Osteocyte (in vitro differentiated cells): ENCODE data around the gene GSC2. TPM values are rescaled to one million over a fixed set of nuclear protein-coding genes. Genes with fewer than 3 reads are reported as not detected.

Experiments used
- DNase-seq: peaks from one replicate; pipeline ENCODE4 v3.0.0; 2021; ENCODE audit warnings: mixed read lengths; ENCODE audit not compliant: unreplicated experiment; ENCODE audit errors: extremely low spot score
- H3K27ac Mint-ChIP-seq: one replicate; pipeline ENCODE4 v1.8.0; 2021; ENCODE audit warnings: mild to moderate bottlenecking, mixed read lengths; ENCODE audit not compliant: unreplicated experiment
- H3K27me3 Mint-ChIP-seq: one replicate; pipeline ENCODE4 v1.8.0; 2021; ENCODE audit warnings: mixed read lengths; ENCODE audit not compliant: unreplicated experiment
- H3K36me3 Mint-ChIP-seq: one replicate; pipeline ENCODE4 v1.8.0; 2021; ENCODE audit warnings: mixed read lengths; ENCODE audit not compliant: unreplicated experiment
- H3K4me1 Mint-ChIP-seq: one replicate; pipeline ENCODE4 v1.8.0; 2021; ENCODE audit warnings: mixed read lengths; ENCODE audit not compliant: unreplicated experiment
- H3K4me3 Mint-ChIP-seq: one replicate; pipeline ENCODE4 v1.8.0; 2021; ENCODE audit warnings: mild to moderate bottlenecking, moderate library complexity, mixed read lengths; ENCODE audit not compliant: unreplicated experiment
- H3K9me3 Mint-ChIP-seq: one replicate; pipeline ENCODE4 v1.8.0; 2021; ENCODE audit warnings: mixed read lengths; ENCODE audit not compliant: unreplicated experiment
- total RNA-seq: library from RNA; stranded (reverse); gene quantifications from 2 replicates; pipeline ENCODE4 v1.2.1, GENCODE V29; 2021
- TF ChIP-seq, protein P1 (sequence below): fragments of 200-600 bp; sonication (generic); IDR thresholded peaks from 2 replicates; pipeline ENCODE4 v1.5.0; 2021; ENCODE audit warnings: antibody characterized with exemption, mild to moderate bottlenecking, moderate library complexity

The GSC2 gene
- total RNA-seq, 1 donor from 2014 or later, result not detected

DNA sequence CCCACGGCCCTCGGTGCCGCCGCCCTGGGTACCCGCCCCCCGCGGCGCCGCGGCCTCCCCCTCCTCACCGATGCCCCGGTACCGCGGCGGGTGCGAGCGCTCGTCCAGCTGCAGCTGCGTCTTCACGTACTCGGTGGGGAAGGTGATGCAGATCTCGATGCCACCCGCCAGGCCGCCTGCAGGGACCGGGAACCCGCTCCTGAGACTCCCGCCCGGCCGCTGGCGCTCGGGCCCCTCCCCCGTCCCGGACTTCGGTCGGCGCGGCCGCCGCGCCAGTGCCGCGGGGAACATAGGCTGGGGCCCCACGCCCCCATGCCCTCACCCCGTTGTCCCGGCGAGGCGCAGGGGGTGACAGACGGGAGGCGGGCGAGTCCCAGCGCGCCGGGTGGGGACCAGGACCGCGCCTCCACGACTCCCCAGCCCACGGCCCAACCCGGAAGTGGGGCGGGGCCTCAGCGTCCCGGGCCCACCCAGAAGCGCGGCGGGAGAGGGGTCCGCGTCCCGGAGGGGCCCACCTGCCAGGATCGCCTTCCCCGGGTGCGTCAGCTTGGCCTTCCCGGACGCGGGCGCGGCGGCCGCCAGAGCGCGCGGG is 28.1 kb upstream of the GSC2 start:
- H3K4me3 Mint-ChIP-seq, result peak overlapping the region; percentile 71
- H3K27me3 Mint-ChIP-seq, result no peaks in the 10 kb centered on the region
- TF ChIP-seq, protein P1, sequence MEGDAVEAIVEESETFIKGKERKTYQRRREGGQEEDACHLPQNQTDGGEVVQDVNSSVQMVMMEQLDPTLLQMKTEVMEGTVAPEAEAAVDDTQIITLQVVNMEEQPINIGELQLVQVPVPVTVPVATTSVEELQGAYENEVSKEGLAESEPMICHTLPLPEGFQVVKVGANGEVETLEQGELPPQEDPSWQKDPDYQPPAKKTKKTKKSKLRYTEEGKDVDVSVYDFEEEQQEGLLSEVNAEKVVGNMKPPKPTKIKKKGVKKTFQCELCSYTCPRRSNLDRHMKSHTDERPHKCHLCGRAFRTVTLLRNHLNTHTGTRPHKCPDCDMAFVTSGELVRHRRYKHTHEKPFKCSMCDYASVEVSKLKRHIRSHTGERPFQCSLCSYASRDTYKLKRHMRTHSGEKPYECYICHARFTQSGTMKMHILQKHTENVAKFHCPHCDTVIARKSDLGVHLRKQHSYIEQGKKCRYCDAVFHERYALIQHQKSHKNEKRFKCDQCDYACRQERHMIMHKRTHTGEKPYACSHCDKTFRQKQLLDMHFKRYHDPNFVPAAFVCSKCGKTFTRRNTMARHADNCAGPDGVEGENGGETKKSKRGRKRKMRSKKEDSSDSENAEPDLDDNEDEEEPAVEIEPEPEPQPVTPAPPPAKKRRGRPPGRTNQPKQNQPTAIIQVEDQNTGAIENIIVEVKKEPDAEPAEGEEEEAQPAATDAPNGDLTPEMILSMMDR, result no peak
- H3K4me1 Mint-ChIP-seq, result peaks cover 43% of the 10 kb centered on the region
- no peak for DNase-seq
- no peaks in the 10 kb centered on the region for H3K36me3 Mint-ChIP-seq
- H3K27ac Mint-ChIP-seq, result no peak overlapping the region
- no peaks in the 10 kb centered on the region for H3K9me3 Mint-ChIP-seq

DNA sequence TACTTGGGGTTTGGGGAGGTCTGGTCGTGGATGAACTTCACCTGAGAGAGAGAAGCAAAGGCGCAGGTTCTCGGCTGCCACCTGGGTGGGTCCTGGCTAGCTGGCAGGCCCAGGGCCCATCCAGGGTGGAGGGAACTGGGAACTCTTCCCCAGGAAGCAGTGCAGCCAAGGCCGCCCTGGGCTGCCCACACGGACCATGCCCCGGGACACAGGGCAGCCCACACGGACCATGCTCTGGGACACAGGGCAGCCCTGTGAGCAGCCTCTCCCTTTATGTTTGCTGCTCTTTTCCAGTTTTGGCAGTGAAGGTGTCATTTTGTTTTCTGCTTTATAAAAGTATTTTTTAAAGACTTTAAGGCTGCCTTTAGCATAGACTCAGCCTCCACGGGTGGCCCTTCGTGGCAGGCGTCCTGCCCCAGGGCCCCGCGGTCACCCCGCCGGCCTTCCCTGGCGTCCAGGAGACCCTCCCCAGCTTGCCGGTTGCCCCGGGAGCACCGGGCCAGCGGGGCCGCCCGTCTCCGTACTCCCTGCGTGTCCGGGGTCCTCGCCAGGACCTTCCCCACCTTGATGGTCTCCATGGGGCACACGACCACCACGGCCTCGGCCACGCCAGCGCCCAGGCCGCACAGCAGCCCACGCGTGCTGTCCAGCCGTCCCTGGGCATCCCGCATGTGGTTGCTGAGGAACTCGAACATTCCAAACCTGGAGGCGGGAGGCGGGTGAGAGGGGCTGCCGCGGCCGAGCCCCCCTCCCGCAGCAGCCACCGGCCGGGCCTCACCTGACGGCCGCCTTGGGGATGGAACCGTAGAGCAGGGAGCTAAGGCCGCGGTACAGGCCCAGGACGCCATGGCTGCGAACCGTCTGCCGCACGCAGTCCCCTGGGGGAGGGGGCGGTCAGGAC is 27.3 kb upstream of the GSC2 start:
- TF ChIP-seq, protein P1, result no peak
- no peaks in the 10 kb centered on the region for H3K9me3 Mint-ChIP-seq
- H3K4me3 Mint-ChIP-seq, result peak overlapping the region; percentile 71
- H3K27me3 Mint-ChIP-seq, result no peaks in the 10 kb centered on the region
- peak overlapping the region; percentile 10 for H3K27ac Mint-ChIP-seq
- no peaks in the 10 kb centered on the region for H3K36me3 Mint-ChIP-seq
- H3K4me1 Mint-ChIP-seq, result peaks cover 50% of the 10 kb centered on the region
- DNase-seq, result no peak

GRCh38 chr22:19176732-19177131 is 26.6 kb upstream of the GSC2 start:
- DNase-seq, result no peak
- Mint-ChIP-seq H3K9me3 (no peaks in the 10 kb centered on the region), H3K27ac (peak overlapping the region; percentile 46), H3K4me3 (peak overlapping the region; percentile 71), H3K4me1 (peaks cover 55% of the 10 kb centered on the region), H3K36me3 (no peaks in the 10 kb centered on the region), H3K27me3 (no peaks in the 10 kb centered on the region)
- TF ChIP-seq, protein P1, result no peak

GRCh38 chr22:19176175-19176643 is 26.1 kb upstream of the GSC2 start:
- Mint-ChIP-seq H3K27me3 (no peaks in the 10 kb centered on the region), H3K27ac (peak overlapping the region; percentile 46), H3K4me3 (peak overlapping the region; percentile 71), H3K9me3 (no peaks in the 10 kb centered on the region), H3K4me1 (peaks cover 58% of the 10 kb centered on the region), H3K36me3 (no peaks in the 10 kb centered on the region)
- no peak for DNase-seq
- TF ChIP-seq, protein P1, result no peak

DNA sequence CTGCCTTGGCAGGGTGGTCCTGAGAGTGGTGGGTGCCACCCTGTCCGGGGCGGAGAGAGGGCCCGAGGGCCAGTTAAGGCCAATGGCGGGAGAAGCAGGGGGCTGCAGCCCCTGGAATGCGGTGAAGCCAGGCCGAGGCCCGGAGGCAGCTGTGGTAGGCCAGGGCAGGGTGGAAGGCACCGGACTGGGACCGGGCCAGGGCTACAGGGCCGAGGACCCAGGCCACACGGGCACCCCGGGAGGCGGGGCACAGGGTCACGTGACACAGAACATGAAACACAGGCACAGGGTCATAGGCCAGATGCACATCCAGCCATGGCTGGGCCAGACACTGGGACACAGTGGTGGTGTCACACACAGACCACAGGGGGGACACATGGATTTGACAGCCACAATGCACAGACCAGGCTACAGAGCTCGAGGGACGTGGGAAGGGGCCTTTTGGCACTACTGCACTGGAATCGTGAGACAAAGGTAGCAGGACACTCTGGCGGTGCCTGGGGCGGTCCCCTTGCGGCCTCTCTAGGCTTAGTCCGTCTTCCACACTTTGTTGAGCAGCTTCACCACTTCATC is 25.6 kb upstream of the GSC2 start:
- peaks cover 61% of the 10 kb centered on the region for H3K4me1 Mint-ChIP-seq
- no peak for DNase-seq
- H3K4me3 Mint-ChIP-seq, result peak overlapping the region; percentile 33
- H3K27me3 Mint-ChIP-seq, result no peaks in the 10 kb centered on the region
- peak overlapping the region; percentile 46 for H3K27ac Mint-ChIP-seq
- no peaks in the 10 kb centered on the region for H3K36me3 Mint-ChIP-seq
- TF ChIP-seq, protein P1, result no peak
- H3K9me3 Mint-ChIP-seq, result no peaks in the 10 kb centered on the region
